Panc1 (cell line): Measurements from ENCODE around the gene NAA80.

ENCODE experiments used
- CTCF ChIP-seq: fragments of 450-650 bp; IDR thresholded peaks from 2 replicates; pipeline ENCODE4 v1.5.1; 2017; ENCODE audit warnings: mild to moderate bottlenecking
- POLR2AphosphoS5 ChIP-seq: IDR thresholded peaks from 2 replicates; pipeline ENCODE4 v1.6.1; 2012; ENCODE audit warnings: mild to moderate bottlenecking, low read depth, low read length, moderate library complexity

GRCh38 chr3:50268276-50268675, 30.9 kb downstream of the NAA80 start:
- TF ChIP-seq CTCF: no peak
- no peak for TF ChIP-seq POLR2AphosphoS5
